ENCODE results near the gene SHB. TPM values are rescaled to one million over a fixed set of nuclear protein-coding genes. Genes with fewer than 3 reads are reported as not detected.

The SHB gene
- total and polyA plus RNA-seq, 2 of the 13 experiments (the other 11 are each of a cell fraction or from before 2014, with no cell fraction given), result 19.4 to 20.7 TPM

DNA sequence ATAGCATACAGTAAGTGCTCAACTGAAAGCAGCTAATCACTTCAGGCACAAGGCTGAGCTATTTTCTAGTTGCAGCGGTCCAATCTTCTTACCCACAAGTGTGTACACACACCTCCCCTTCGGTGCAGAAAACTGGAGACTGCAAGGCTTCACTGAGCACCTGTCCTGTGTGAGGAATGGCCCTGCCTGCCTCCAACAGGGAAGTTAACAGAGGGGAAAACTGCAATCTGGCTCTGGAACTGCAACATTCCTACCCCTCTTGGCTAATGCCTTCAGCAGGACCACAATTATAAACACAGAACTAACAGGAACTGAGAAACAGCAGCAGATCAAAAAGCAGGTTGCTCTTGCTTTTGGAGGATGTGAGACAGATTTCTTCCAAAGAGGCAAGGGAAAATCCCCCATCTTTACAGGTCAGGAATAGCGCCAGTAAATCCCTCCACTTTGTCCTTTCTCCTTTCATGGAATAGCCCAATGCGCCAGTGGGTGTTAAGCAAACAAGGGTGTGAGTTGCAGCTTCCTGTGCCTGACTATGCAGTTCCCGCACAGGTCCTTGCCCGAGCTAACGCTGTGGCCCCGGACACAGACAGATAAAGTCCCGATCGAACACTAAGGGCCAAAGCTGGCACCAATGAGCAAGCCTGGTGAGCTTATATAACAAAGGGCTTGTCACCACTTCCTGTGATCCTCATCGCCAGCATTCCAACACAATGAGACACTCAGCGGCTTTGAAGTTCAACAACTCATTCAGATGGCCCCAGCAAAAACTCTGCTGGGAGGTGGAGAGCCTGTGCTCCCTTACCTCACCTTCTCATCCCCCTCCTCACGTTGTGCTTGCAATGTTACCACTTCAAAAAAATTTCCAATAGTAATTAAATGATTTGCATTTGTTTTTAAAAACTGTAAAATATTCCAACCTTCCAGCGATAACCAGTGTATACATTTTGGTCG lies 21.5 kb downstream of the SHB start (continued):
- TF ChIP-seq, protein P1, sequence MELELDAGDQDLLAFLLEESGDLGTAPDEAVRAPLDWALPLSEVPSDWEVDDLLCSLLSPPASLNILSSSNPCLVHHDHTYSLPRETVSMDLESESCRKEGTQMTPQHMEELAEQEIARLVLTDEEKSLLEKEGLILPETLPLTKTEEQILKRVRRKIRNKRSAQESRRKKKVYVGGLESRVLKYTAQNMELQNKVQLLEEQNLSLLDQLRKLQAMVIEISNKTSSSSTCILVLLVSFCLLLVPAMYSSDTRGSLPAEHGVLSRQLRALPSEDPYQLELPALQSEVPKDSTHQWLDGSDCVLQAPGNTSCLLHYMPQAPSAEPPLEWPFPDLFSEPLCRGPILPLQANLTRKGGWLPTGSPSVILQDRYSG (CRISPR knock-in tag; IDR thresholded peaks at IDR 0.05), result no peak
- TF ChIP-seq ZNF792 (CRISPR knock-in tag; IDR thresholded peaks at IDR 0.05) (peak; percentile 89), SMC3 (IDR thresholded peaks at IDR 0.05; ENCODE audit: low read length) (no peak), ZNF460 (CRISPR knock-in tag; IDR thresholded peaks at IDR 0.05; ENCODE audit: borderline replicate concordance) (no peak; the same call in 1 of the 2 replicates), POLR2A (IDR thresholded peaks at IDR 0.05; ENCODE audit: insufficient read depth in 1 of 2, low read depth in 2 of 2, low read length in 2 of 2) (peak; percentile 73 to 82), NPAS2 (CRISPR knock-in tag; IDR thresholded peaks at IDR 0.05; ENCODE audit: borderline replicate concordance) (no peak), DNMT3B (CRISPR knock-in tag; conservative IDR thresholded peaks at IDR 0.05) (0 out of 2 replicates have a peak, but pooled peaks have one; percentile 69), ZNF850 (CRISPR knock-in tag; conservative IDR thresholded peaks at IDR 0.05) (no peak), RBFOX2 (IDR thresholded peaks at IDR 0.05; ENCODE audit: low read depth, low read length) (peak; percentile 20; the same call in 1 of the 2 replicates), ZSCAN9 (CRISPR knock-in tag; IDR thresholded peaks at IDR 0.05; ENCODE audit: borderline replicate concordance) (peak; percentile 72), ZNF350 (CRISPR knock-in tag; IDR thresholded peaks at IDR 0.05; ENCODE audit: borderline replicate concordance, low read depth) (peak; percentile 85), LCORL (IDR thresholded peaks at IDR 0.05) (peak; percentile 66; the same call in 1 of the 2 replicates), LCORL (CRISPR knock-in tag; IDR thresholded peaks at IDR 0.05) (peak; percentile 93), TARDBP (CRISPR knock-in tag; IDR thresholded peaks at IDR 0.05) (peak; percentile 93; the same call in 1 of the 2 replicates), ZNF619 (CRISPR knock-in tag; IDR thresholded peaks at IDR 0.05) (peak; percentile 84)
- TF ChIP-seq, protein P2, sequence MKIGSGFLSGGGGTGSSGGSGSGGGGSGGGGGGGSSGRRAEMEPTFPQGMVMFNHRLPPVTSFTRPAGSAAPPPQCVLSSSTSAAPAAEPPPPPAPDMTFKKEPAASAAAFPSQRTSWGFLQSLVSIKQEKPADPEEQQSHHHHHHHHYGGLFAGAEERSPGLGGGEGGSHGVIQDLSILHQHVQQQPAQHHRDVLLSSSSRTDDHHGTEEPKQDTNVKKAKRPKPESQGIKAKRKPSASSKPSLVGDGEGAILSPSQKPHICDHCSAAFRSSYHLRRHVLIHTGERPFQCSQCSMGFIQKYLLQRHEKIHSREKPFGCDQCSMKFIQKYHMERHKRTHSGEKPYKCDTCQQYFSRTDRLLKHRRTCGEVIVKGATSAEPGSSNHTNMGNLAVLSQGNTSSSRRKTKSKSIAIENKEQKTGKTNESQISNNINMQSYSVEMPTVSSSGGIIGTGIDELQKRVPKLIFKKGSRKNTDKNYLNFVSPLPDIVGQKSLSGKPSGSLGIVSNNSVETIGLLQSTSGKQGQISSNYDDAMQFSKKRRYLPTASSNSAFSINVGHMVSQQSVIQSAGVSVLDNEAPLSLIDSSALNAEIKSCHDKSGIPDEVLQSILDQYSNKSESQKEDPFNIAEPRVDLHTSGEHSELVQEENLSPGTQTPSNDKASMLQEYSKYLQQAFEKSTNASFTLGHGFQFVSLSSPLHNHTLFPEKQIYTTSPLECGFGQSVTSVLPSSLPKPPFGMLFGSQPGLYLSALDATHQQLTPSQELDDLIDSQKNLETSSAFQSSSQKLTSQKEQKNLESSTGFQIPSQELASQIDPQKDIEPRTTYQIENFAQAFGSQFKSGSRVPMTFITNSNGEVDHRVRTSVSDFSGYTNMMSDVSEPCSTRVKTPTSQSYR (CRISPR knock-in tag; IDR thresholded peaks at IDR 0.05; ENCODE audit: borderline replicate concordance), result peak; percentile 42; the same call in 1 of the 2 replicates
- TF ChIP-seq, protein P3, sequence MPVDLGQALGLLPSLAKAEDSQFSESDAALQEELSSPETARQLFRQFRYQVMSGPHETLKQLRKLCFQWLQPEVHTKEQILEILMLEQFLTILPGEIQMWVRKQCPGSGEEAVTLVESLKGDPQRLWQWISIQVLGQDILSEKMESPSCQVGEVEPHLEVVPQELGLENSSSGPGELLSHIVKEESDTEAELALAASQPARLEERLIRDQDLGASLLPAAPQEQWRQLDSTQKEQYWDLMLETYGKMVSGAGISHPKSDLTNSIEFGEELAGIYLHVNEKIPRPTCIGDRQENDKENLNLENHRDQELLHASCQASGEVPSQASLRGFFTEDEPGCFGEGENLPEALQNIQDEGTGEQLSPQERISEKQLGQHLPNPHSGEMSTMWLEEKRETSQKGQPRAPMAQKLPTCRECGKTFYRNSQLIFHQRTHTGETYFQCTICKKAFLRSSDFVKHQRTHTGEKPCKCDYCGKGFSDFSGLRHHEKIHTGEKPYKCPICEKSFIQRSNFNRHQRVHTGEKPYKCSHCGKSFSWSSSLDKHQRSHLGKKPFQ (CRISPR knock-in tag; IDR thresholded peaks at IDR 0.05; ENCODE audit: insufficient replicate concordance), result peak; percentile 89
- TF ChIP-seq, protein P4, sequence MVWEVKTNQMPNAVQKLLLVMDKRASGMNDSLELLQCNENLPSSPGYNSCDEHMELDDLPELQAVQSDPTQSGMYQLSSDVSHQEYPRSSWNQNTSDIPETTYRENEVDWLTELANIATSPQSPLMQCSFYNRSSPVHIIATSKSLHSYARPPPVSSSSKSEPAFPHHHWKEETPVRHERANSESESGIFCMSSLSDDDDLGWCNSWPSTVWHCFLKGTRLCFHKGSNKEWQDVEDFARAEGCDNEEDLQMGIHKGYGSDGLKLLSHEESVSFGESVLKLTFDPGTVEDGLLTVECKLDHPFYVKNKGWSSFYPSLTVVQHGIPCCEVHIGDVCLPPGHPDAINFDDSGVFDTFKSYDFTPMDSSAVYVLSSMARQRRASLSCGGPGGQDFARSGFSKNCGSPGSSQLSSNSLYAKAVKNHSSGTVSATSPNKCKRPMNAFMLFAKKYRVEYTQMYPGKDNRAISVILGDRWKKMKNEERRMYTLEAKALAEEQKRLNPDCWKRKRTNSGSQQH (CRISPR knock-in tag; IDR thresholded peaks at IDR 0.05; ENCODE audit: low read depth), result no peak; the same call in 1 of the 2 replicates
- TF ChIP-seq, protein P5, sequence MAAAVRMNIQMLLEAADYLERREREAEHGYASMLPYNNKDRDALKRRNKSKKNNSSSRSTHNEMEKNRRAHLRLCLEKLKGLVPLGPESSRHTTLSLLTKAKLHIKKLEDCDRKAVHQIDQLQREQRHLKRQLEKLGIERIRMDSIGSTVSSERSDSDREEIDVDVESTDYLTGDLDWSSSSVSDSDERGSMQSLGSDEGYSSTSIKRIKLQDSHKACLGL (CRISPR knock-in tag; IDR thresholded peaks at IDR 0.05), result no peak

Data from HepG2 (cell line).